ENCODE data around the gene SOS1.

The SOS1 gene

DNA sequence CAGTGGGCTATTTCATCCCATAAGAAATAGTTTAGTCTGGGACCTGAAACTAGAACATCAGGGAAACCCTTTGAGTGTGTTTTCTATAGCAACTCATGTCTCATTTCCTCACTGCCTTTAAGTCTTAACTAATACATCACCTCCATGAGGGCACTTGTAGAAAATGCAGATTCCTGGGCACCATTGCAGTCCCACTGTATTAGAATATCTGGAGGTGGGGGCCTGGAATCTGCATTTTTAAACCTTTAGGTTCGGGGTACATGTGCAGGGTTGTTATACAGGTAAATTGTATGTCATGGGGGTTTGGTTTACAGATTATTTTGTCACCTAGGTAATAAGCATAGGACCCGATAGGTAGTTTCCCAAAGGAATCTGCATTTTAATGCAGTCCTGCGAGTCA, 143.8 kb downstream of the SOS1 start:
- no peak for DNase-seq (ENCODE audit: low spot score)
- Mint-ChIP-seq H3K27ac (no peak overlapping the region), H3K27me3 (ENCODE audit: low read depth) (no peaks in the 10 kb centered on the region), H3K4me3 (no peak overlapping the region), H3K4me1 (ENCODE audit: low read depth) (no peaks in the 10 kb centered on the region), H3K9me3 (no peaks in the 10 kb centered on the region), H3K36me3 (ENCODE audit: low read depth) (peaks cover 19% of the 10 kb centered on the region)

DNA sequence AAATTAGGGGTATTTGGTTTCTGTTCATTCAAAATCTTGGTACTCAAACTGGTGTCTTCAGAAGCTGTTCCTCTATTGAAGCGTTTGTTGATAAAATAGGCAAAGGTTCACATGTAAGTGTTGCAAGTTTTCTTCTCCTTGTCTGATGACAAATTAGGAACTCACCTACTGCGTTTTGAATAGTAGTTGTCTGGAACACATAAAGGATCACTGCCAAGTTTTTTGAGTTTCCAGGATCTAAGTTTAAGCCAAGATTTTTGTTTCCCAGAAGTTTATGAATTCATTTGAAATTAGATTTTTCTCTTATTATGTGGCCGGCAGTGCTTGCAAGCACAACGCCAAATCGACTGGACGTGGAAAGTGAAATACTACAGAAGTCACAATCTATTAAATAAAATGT, 145.8 kb downstream of the SOS1 start:
- peaks cover 19% of the 10 kb centered on the region for H3K36me3 Mint-ChIP-seq (ENCODE audit: low read depth)
- no peak for DNase-seq (ENCODE audit: low spot score)
- H3K27ac Mint-ChIP-seq, result no peak overlapping the region
- H3K27me3 Mint-ChIP-seq (ENCODE audit: low read depth), result no peaks in the 10 kb centered on the region
- no peaks in the 10 kb centered on the region for H3K9me3 Mint-ChIP-seq
- no peak overlapping the region for H3K4me3 Mint-ChIP-seq
- H3K4me1 Mint-ChIP-seq (ENCODE audit: low read depth), result no peaks in the 10 kb centered on the region

DNA sequence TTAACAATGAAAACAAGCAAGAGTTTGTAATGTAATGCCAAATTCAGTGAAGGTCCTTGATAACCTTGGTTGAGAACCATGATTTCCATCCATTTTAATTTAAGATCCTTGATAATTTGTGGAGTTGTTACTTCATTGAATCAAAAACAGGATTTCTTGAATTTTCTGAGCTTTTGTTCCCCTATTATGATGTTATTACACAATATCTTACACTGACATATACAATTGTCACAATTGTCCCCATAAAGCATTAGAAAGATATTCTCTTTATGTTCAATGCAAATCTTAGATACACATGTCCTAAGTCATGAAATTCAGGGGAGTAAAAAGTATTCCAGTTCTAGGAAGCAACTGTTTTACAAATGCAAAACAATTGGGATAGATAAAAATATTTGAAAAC, 147.6 kb downstream of the SOS1 start:
- Mint-ChIP-seq H3K4me3 (no peak overlapping the region), H3K9me3 (no peaks in the 10 kb centered on the region), H3K4me1 (ENCODE audit: low read depth) (no peaks in the 10 kb centered on the region), H3K36me3 (ENCODE audit: low read depth) (peaks cover 12% of the 10 kb centered on the region), H3K27me3 (ENCODE audit: low read depth) (no peaks in the 10 kb centered on the region), H3K27ac (no peak overlapping the region)
- no peak for DNase-seq (ENCODE audit: low spot score)

DNA sequence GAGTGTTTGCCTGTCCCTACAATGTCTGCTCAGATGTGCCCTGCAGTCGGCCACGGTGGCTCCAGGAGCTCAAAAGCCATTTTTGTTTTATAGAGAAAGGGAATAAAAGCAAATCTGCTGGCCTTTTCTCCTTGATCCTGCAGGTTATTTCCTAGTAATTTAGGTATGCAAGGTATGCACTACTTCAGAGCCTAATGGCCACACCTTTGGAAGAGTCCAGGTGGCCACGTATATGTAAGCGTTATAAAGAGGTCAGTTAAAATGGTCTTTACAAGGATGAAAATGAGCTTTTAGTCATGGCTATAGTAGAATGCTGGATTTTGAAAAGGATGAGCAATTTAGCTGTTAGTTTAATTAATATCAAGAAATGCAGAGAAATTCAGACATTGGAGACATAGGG, 149.5 kb downstream of the SOS1 start:
- no peaks in the 10 kb centered on the region for H3K4me1 Mint-ChIP-seq (ENCODE audit: low read depth)
- H3K27ac Mint-ChIP-seq, result no peak overlapping the region
- H3K9me3 Mint-ChIP-seq, result no peaks in the 10 kb centered on the region
- H3K27me3 Mint-ChIP-seq (ENCODE audit: low read depth), result peaks cover 7% of the 10 kb centered on the region
- peaks cover 6% of the 10 kb centered on the region for H3K36me3 Mint-ChIP-seq (ENCODE audit: low read depth)
- H3K4me3 Mint-ChIP-seq, result no peak overlapping the region
- DNase-seq (ENCODE audit: low spot score), result no peak

DNA sequence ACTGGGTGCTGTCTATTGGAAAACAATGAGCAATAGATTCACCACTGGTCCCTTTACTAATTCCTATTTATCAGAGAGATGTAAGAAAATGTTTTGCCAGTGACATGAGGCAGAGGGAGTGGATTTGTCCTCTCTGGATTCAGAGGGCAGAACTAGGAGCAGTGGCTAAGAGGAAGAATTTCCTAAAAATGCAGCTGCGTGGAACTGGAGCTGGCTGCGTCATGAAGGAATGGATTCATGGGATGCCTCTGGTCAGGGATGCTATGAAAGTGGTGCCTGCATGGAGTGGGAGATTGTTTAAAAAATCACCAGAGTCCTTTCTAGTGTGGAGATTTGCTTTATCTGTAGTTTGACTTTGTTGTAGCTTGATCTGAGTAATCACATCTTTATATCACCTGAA, 152.8 kb downstream of the SOS1 start:
- no peak for DNase-seq (ENCODE audit: low spot score)
- no peak overlapping the region for H3K27ac Mint-ChIP-seq
- H3K4me3 Mint-ChIP-seq, result no peak overlapping the region
- H3K9me3 Mint-ChIP-seq, result no peaks in the 10 kb centered on the region
- H3K27me3 Mint-ChIP-seq (ENCODE audit: low read depth), result peaks cover 9% of the 10 kb centered on the region
- peaks cover 2% of the 10 kb centered on the region for H3K36me3 Mint-ChIP-seq (ENCODE audit: low read depth)
- H3K4me1 Mint-ChIP-seq (ENCODE audit: low read depth), result no peaks in the 10 kb centered on the region

DNA sequence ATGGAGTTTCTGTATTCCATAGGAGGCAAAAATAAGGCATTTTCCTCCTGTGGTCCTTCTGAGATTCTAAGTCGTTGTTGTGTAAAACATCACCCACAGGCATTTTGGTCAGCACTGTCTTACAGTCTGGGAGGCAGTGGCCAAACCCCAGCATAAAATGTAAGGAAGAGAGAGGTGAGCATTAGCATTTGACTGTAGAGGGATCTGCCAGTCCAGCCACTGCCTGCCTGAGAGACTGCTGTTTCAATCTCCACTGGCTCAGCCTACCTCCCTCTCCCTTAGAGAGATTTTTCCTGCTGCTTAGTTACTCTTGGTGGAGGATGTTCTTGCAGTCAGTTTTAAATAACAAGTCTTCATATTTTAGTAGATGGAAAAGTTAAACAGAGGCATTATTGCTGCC, 154.2 kb downstream of the SOS1 start:
- no peak for DNase-seq (ENCODE audit: low spot score)
- Mint-ChIP-seq H3K27me3 (ENCODE audit: low read depth) (peaks cover 18% of the 10 kb centered on the region), H3K36me3 (ENCODE audit: low read depth) (peaks cover 2% of the 10 kb centered on the region), H3K4me1 (ENCODE audit: low read depth) (peaks cover 1% of the 10 kb centered on the region), H3K9me3 (no peaks in the 10 kb centered on the region), H3K27ac (no peak overlapping the region), H3K4me3 (no peak overlapping the region)

DNA sequence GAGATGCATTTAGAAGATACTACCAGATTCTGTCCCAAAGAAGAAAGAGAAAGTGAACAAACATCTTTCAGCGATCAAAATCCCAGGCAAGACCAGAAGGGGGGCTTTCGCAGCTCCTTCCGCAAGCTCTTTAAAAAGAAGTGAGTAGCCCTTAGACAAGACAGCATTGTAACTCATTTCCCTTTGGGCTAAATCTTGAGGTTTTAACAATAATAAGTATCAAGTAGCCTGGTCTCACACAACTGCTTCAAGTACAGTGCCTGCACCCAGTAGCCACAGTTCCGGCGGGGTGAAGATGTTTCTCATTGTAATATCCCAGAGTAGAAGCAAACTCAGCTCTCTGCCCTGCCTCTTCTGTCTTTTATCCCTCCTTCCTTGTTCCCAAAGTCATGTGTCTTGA, 154.8 kb downstream of the SOS1 start:
- no peak for DNase-seq (ENCODE audit: low spot score)
- H3K36me3 Mint-ChIP-seq (ENCODE audit: low read depth), result no peaks in the 10 kb centered on the region
- H3K9me3 Mint-ChIP-seq, result no peaks in the 10 kb centered on the region
- H3K4me1 Mint-ChIP-seq (ENCODE audit: low read depth), result peaks cover 2% of the 10 kb centered on the region
- H3K27ac Mint-ChIP-seq, result no peak overlapping the region
- no peak overlapping the region for H3K4me3 Mint-ChIP-seq
- H3K27me3 Mint-ChIP-seq (ENCODE audit: low read depth), result peaks cover 23% of the 10 kb centered on the region

DNA sequence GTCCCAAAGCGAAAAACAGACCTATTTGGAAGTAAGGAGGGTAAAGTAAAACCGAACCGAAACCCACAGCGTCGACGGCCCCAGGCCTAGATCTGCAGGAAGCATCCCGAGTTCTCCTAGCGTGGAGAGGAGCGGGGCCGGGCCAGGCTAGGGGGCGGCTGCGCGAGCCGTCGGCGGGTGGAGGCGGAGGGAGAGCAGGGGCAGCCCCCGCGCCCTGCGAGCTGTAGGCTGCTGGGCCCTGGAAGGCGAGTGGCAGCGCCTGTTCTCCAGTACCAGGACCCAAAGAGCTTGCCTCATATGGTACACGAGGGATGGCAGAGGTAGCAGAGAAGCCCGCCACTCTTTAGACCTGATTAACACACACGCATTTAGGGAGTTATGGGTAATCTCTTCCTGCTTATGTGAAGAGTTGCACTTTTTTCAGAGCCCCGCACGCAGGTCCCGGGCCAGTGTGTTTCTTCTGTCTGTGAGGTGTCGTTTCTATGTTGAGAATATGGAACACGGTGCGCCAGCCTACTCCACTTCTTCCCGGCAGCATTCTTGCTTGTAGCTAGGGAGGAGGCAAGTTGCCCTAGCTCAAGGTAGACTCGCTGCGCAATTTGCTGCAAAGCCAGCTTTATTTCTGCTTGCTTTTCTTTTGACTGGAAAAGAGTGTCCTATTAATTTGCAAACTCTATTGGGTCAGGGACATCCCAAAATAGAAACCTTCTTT, 160.1 kb downstream of the SOS1 start:
- peak overlapping the region; percentile 48 for H3K4me3 Mint-ChIP-seq
- no peaks in the 10 kb centered on the region for H3K9me3 Mint-ChIP-seq
- no peak overlapping the region for H3K27ac Mint-ChIP-seq
- H3K27me3 Mint-ChIP-seq (ENCODE audit: low read depth), result peaks cover 42% of the 10 kb centered on the region
- peaks cover 1% of the 10 kb centered on the region for H3K36me3 Mint-ChIP-seq (ENCODE audit: low read depth)
- no peak for DNase-seq (ENCODE audit: low spot score)
- H3K4me1 Mint-ChIP-seq (ENCODE audit: low read depth), result peaks cover 4% of the 10 kb centered on the region

DNA sequence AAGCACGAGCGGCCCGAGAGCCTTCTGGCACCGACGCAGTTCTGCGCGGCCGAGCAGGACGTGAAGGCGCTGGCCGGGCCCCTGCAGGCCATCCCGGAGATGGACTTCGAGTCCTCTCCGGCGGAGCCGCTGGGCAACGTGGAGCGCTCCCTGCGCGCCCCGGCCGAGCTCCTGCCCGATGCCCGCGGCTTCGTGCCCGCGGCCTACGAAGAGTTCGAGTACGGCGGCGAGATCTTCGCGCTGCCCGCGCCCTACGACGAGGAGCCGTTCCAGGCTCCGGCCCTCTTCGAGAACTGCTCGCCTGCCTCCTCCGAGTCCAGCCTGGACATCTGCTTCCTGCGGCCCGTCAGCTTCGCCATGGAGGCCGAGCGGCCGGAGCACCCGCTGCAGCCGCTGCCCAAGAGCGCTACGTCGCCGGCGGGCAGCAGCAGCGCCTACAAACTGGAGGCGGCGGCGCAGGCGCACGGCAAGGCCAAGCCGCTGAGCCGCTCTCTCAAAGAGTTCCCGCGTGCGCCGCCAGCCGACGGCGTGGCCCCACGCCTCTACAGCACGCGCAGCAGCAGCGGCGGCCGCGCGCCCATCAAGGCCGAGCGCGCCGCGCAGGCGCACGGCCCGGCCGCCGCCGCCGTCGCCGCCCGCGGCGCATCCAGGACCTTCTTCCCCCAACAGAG, 160.8 kb downstream of the SOS1 start:
- Mint-ChIP-seq H3K9me3 (no peaks in the 10 kb centered on the region), H3K27me3 (ENCODE audit: low read depth) (peaks cover 42% of the 10 kb centered on the region), H3K27ac (no peak overlapping the region), H3K36me3 (ENCODE audit: low read depth) (peaks cover 1% of the 10 kb centered on the region), H3K4me1 (ENCODE audit: low read depth) (peaks cover 4% of the 10 kb centered on the region), H3K4me3 (peak overlapping the region; percentile 23)
- peak; percentile 77 for DNase-seq (ENCODE audit: low spot score)

DNA sequence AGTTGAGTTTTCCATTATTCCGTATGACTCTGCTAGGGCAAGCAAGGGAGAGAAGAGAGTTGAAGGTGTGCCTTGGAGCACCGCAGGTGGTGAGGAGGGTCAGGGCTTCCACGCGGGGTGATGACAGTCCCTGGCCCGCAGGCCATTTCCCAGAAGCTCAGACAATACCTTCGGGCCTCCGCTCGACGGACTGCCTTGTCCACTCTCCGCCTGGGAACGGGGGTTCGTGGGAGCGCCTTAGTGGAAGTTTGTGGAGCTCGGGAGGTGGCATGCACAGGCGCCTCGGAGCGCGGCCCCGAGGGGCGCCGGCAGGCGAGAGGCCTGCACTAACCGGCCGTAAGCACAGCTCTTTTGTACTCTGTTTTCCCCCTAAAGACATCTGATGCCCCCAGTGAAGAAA, 161.4 kb downstream of the SOS1 start:
- Mint-ChIP-seq H3K36me3 (ENCODE audit: low read depth) (peaks cover 1% of the 10 kb centered on the region), H3K9me3 (no peaks in the 10 kb centered on the region), H3K27ac (no peak overlapping the region), H3K27me3 (ENCODE audit: low read depth) (peaks cover 45% of the 10 kb centered on the region), H3K4me1 (ENCODE audit: low read depth) (peaks cover 4% of the 10 kb centered on the region), H3K4me3 (peak overlapping the region; percentile 66)
- DNase-seq (ENCODE audit: low spot score), result no peak

DNA sequence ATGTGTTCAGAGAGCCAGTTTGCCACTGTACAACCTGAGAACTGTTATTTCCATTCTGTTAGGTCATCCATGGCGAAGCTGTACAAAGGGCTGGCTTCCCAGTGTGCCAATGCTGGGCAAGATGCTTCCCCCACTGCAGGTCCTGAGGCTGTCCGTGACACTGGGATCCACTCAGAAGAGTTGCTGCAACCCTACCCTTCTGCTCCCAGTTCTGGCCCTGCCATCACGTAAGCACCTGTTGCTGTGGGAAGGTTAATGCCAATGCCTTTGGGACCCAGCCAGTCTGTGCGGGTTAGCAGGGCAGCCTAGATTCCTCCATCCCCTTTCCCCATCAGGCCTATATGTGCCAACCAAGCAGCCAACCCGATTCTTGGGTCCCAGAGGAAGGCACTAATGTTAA, 162.9 kb downstream of the SOS1 start:
- H3K36me3 Mint-ChIP-seq (ENCODE audit: low read depth), result peaks cover 1% of the 10 kb centered on the region
- no peak overlapping the region for H3K27ac Mint-ChIP-seq
- DNase-seq (ENCODE audit: low spot score), result no peak
- H3K4me1 Mint-ChIP-seq (ENCODE audit: low read depth), result peaks cover 4% of the 10 kb centered on the region
- peaks cover 54% of the 10 kb centered on the region for H3K27me3 Mint-ChIP-seq (ENCODE audit: low read depth)
- no peaks in the 10 kb centered on the region for H3K9me3 Mint-ChIP-seq
- H3K4me3 Mint-ChIP-seq, result no peak overlapping the region

DNA sequence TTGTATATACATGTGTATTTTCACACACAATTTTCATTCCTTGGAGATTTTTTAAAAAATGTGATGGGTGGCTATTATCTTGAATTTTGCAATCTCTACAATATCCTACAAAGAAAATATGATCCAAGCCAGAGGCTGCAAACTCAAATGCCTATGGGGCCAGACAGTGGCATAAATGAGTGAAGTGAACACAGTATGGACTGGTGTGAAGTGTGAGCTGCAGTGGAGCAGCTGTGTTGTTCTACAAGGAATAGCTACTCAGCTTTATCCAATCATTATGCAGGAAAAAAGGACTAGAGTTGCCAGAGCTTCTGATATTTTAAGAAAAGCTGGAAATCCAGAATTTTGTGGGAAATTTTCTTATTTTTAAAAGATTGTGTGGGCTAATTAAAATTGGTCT, 169.1 kb downstream of the SOS1 start:
- Mint-ChIP-seq H3K4me1 (ENCODE audit: low read depth) (no peaks in the 10 kb centered on the region), H3K9me3 (no peaks in the 10 kb centered on the region), H3K27me3 (ENCODE audit: low read depth) (peaks cover 27% of the 10 kb centered on the region), H3K27ac (no peak overlapping the region), H3K4me3 (no peak overlapping the region), H3K36me3 (ENCODE audit: low read depth) (no peaks in the 10 kb centered on the region)
- no peak for DNase-seq (ENCODE audit: low spot score)

DNA sequence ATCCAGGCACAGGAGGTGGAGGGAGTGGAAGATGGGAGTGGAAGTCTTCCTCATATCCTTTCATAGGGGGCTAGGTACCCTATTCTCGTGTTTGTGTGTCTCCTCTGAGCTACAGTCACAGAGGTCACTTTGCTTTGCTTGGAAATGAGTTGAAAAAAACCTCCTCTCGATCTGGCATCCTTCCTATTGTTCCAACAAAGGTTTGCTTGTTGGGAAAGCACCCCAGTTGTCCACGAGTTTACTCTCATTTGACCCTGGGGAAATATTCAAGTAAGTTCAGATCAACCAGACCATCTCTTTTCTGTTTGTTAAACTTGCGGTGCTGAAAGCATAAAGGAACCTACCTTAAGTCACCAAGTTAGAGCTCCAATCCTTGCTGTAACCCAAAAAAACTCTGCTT, 171.9 kb downstream of the SOS1 start:
- Mint-ChIP-seq H3K4me3 (no peak overlapping the region), H3K27me3 (ENCODE audit: low read depth) (peaks cover 17% of the 10 kb centered on the region), H3K27ac (no peak overlapping the region), H3K36me3 (ENCODE audit: low read depth) (no peaks in the 10 kb centered on the region), H3K4me1 (ENCODE audit: low read depth) (no peaks in the 10 kb centered on the region), H3K9me3 (no peaks in the 10 kb centered on the region)
- DNase-seq (ENCODE audit: low spot score), result no peak

DNA sequence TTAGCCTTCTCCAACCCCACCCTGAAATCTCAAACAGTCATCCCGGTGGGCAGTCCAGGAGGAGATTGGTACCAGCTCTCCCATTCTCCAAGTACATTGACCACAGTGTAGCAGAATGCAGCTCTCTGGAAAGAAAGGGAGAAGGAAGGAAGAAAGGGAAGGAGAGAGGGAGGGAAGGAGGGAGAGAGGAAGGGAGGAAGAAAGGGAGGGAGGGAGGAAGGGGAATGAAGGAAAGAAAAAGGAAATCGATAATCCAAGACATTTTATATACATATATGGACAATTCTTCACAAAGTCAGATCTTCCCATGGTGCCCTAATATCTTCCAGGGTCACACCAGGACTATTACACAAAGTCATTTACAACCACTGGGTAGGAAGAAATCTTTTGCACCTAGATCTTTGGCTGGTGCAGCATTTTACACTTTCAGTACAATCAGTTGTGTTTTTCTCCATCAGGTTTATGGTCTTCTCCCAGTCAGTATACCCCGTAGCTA, 172.4 kb downstream of the SOS1 start:
- Mint-ChIP-seq H3K36me3 (ENCODE audit: low read depth) (no peaks in the 10 kb centered on the region), H3K4me1 (ENCODE audit: low read depth) (no peaks in the 10 kb centered on the region), H3K4me3 (no peak overlapping the region), H3K9me3 (no peaks in the 10 kb centered on the region), H3K27me3 (ENCODE audit: low read depth) (peaks cover 14% of the 10 kb centered on the region), H3K27ac (no peak overlapping the region)
- no peak for DNase-seq (ENCODE audit: low spot score)
